GM19324 (cell line): ENCODE results near the gene CILP2.

ENCODE experiments used
- ATAC-seq: cut with Tn5 transposase; IDR thresholded peaks from one replicate; pipeline ENCODE4 v1.9.1; 2021; ENCODE audit warnings: mild to moderate bottlenecking, moderate library complexity; ENCODE audit not compliant: unreplicated experiment, low FRiP score

Gene CILP2

GRCh38 chr19:19592690-19593089, 54.6 kb downstream of the CILP2 start:
- ATAC-seq: no peak

GRCh38 chr19:19594381-19594780, 56.3 kb downstream of the CILP2 start:
- no peak for ATAC-seq

GRCh38 chr19:19595171-19595701, 57.2 kb downstream of the CILP2 start:
- ATAC-seq: no peak
